Endodermal cell (in vitro differentiated cells): Measurements from ENCODE around the gene DLK1. TPM values are rescaled to one million over a fixed set of nuclear protein-coding genes. Genes with fewer than 3 reads are reported as not detected.
A peak's percentile ranks its signal among the peaks of the same experiment; 100 is the strongest.

Experiments
- DNase-seq: peaks from one replicate; pipeline ENCODE4 v3.0.0-alpha.2; 2017
- H3K27ac ChIP-seq: 2 replicates; pipeline ENCODE4 v1.5.1; 2013; ENCODE audit warnings: mild to moderate bottlenecking, low read depth, low read length, moderate library complexity
- H3K27me3 ChIP-seq: 2 replicates; pipeline ENCODE4 v1.6.1; 2013; ENCODE audit warnings: mild to moderate bottlenecking, low read length, moderate library complexity; ENCODE audit not compliant: insufficient read depth, control insufficient read depth, poor library complexity, severe bottlenecking
- H3K36me3 ChIP-seq: 2 replicates; pipeline ENCODE4 v1.7.0; 2013; ENCODE audit warnings: mild to moderate bottlenecking, low read length, moderate library complexity; ENCODE audit not compliant: control insufficient read depth, insufficient read depth
- H3K4me1 ChIP-seq: one replicate; pipeline ENCODE4 v1.7.0; 2013; ENCODE audit warnings: low read length; ENCODE audit not compliant: control insufficient read depth, insufficient read depth
- H3K4me3 ChIP-seq: 2 replicates; pipeline ENCODE4 v1.5.1; 2013; ENCODE audit warnings: mild to moderate bottlenecking, low read length, moderate library complexity
- H3K9ac ChIP-seq: 2 replicates; pipeline ENCODE4 v1.6.1; 2013; ENCODE audit warnings: mild to moderate bottlenecking, low read length, moderate library complexity; ENCODE audit not compliant: poor library complexity, severe bottlenecking; ENCODE audit errors: extremely low read depth
- H3K9me3 ChIP-seq: 2 replicates; pipeline ENCODE4 v1.6.1; 2013; ENCODE audit warnings: mild to moderate bottlenecking, low read length, moderate library complexity; ENCODE audit not compliant: control insufficient read depth
- H3K27ac Mint-ChIP-seq: 2 replicates; pipeline ENCODE4 v1.8.0; 2020; ENCODE audit warnings: mixed read lengths
- H3K27me3 Mint-ChIP-seq: 2 replicates; pipeline ENCODE4 v1.8.0; 2021; ENCODE audit warnings: mild to moderate bottlenecking, mixed read lengths; ENCODE audit not compliant: insufficient read depth
- H3K36me3 Mint-ChIP-seq: 2 replicates; pipeline ENCODE4 v1.8.0; 2020; ENCODE audit warnings: low read depth, mixed read lengths
- H3K4me1 Mint-ChIP-seq: 2 replicates; pipeline ENCODE4 v1.8.0; 2020; ENCODE audit warnings: mixed read lengths
- H3K4me3 Mint-ChIP-seq: 2 replicates; pipeline ENCODE4 v1.8.0; 2020; ENCODE audit warnings: mild to moderate bottlenecking, moderate library complexity, mixed read lengths
- H3K9me3 Mint-ChIP-seq: 2 replicates; pipeline ENCODE4 v1.8.0; 2020; ENCODE audit warnings: mild to moderate bottlenecking, mixed read lengths
- WGBS, 2 experiments: methylation state at CpG; one replicate each; pipeline versions ENCODE4 v1.1.5 to v1.1.7; 2013; ENCODE audit warnings: missing lambda C conversion rate in 2 of 2, mixed read lengths in 1 of 2; ENCODE audit not compliant: insufficient coverage in 1 of 2, insufficient read length in 1 of 2; 5-methylcytosine and 5-hydroxymethylcytosine counted together
- total RNA-seq, 2 donors: library from RNA; stranded (reverse); fragmentation: NEBNext Ultra II Directional in 1 of 2; extraction: Animal tissue kit (Norgen Biotek cat#: 25700) in 1 of 2; gene quantifications; 2 replicates in 1 of 2; 3 replicates in 1 of 2; pipeline ENCODE4 v1.2.1, GENCODE V29; 2021
- TF ChIP-seq, protein P1 (sequence below): fragments of 200-600 bp; sonication (generic); conservative IDR thresholded peaks from 2 replicates; pipeline ENCODE4 v1.5.0; 2021; ENCODE audit warnings: antibody characterized with exemption, mild to moderate bottlenecking

DLK1 gene
- total RNA-seq, 2 donors from 2014 or later: 78.3 to 117 TPM

DNA sequence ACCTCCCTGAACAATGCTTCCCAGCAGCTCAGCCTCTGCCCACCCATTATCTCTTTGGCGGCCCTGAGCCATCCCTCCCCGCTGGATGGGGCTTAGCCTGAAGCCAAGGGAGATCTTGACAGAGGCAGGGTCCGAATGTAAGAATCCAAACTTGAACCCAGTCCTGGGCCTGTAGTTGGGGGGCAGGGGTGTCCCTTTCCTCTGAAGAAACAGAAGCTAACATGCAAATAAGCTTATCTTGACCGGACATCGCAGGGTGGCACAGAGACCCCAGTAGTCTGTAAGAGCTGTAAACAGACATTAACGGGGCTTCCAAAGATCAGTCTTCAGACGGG, 6.0 kb downstream of the DLK1 start:
- H3K27ac Mint-ChIP-seq: no peak overlapping the region
- H3K4me3 ChIP-seq: no peak overlapping the region
- H3K9me3 ChIP-seq: no peaks in the 10 kb centered on the region
- H3K9ac ChIP-seq: no peak overlapping the region
- H3K36me3 ChIP-seq: no peaks in the 10 kb centered on the region
- TF ChIP-seq, protein P1, sequence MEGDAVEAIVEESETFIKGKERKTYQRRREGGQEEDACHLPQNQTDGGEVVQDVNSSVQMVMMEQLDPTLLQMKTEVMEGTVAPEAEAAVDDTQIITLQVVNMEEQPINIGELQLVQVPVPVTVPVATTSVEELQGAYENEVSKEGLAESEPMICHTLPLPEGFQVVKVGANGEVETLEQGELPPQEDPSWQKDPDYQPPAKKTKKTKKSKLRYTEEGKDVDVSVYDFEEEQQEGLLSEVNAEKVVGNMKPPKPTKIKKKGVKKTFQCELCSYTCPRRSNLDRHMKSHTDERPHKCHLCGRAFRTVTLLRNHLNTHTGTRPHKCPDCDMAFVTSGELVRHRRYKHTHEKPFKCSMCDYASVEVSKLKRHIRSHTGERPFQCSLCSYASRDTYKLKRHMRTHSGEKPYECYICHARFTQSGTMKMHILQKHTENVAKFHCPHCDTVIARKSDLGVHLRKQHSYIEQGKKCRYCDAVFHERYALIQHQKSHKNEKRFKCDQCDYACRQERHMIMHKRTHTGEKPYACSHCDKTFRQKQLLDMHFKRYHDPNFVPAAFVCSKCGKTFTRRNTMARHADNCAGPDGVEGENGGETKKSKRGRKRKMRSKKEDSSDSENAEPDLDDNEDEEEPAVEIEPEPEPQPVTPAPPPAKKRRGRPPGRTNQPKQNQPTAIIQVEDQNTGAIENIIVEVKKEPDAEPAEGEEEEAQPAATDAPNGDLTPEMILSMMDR: no peak
- peaks cover 18% of the 10 kb centered on the region for H3K27me3 Mint-ChIP-seq
- peaks cover 20% of the 10 kb centered on the region for H3K4me1 Mint-ChIP-seq
- H3K9me3 Mint-ChIP-seq: no peaks in the 10 kb centered on the region
- no peaks in the 10 kb centered on the region for H3K4me1 ChIP-seq
- no peak overlapping the region for H3K4me3 Mint-ChIP-seq
- H3K27me3 ChIP-seq: peaks cover 14% of the 10 kb centered on the region
- no peak for DNase-seq
- peaks cover 14% of the 10 kb centered on the region for H3K36me3 Mint-ChIP-seq
- H3K27ac ChIP-seq: no peak overlapping the region
- WGBS, 2 experiments: 92 to 94% methylated on average over 4 to 7 of the region's 7 CpGs

DNA sequence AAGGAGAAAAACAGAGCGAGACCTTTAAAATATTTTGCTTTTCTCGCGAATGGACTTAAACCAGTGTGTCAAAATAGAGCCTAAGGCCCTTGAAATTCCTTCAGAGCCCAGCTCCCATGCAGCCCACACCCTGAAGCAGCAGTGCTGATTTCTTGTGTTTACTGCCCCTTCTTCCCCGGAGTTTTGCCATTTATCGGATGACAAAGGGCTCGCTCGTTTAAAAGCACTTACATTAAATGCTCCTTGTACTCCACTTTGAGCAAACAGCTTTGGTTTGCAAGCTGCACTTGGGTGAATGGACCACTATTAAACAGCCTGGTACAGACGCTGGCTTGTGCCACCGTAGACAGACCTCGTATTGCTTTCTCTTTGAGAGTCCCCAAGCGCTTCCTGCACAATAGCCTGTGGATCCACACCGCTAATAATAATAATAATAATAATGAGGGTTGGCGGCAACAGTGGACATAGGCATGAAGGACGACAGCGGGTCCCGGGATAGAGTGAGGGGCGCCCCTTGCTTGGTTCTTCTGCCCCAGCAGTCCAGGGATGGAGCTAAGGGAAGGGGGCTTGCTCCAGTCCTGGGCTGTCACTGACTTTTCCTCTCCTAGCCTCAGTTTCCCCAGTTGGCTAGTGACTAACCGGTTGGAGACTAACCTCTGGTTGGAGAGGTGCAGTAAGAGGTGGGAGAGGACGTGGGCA, 6.6 kb downstream of the DLK1 start:
- Histone ChIP-seq H3K36me3 (no peaks in the 10 kb centered on the region), H3K27ac (no peak overlapping the region), H3K4me1 (no peaks in the 10 kb centered on the region), H3K9me3 (no peaks in the 10 kb centered on the region), H3K27me3 (peaks cover 9% of the 10 kb centered on the region), H3K4me3 (no peak overlapping the region), H3K9ac (no peak overlapping the region)
- no peaks in the 10 kb centered on the region for H3K9me3 Mint-ChIP-seq
- no peak overlapping the region for H3K27ac Mint-ChIP-seq
- peaks cover 12% of the 10 kb centered on the region for H3K27me3 Mint-ChIP-seq
- no peak overlapping the region for H3K4me3 Mint-ChIP-seq
- 76 to 91% methylated on average over 13 to 18 of the region's 19 CpGs for WGBS, 2 experiments
- peaks cover 16% of the 10 kb centered on the region for H3K4me1 Mint-ChIP-seq
- peaks cover 14% of the 10 kb centered on the region for H3K36me3 Mint-ChIP-seq
- TF ChIP-seq, protein P1: no peak
- DNase-seq: no peak

DNA sequence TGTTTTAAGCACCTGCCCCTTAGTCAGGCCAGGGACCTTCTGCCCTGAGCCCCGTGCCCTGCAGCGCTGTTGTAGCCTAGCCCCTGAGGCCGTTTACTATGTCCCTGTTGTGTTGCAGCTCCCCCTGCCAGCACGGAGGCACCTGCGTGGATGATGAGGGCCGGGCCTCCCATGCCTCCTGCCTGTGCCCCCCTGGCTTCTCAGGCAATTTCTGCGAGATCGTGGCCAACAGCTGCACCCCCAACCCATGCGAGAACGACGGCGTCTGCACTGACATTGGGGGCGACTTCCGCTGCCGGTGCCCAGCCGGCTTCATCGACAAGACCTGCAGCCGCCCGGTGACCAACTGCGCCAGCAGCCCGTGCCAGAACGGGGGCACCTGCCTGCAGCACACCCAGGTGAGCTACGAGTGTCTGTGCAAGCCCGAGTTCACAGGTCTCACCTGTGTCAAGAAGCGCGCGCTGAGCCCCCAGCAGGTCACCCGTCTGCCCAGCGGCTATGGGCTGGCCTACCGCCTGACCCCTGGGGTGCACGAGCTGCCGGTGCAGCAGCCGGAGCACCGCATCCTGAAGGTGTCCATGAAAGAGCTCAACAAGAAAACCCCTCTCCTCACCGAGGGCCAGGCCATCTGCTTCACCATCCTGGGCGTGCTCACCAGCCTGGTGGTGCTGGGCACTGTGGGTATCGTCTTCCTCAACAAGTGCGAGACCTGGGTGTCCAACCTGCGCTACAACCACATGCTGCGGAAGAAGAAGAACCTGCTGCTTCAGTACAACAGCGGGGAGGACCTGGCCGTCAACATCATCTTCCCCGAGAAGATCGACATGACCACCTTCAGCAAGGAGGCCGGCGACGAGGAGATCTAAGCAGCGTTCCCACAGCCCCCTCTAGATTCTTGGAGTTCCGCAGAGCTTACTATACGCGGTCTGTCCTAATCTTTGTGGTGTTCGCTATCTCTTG, 7.6 kb downstream of the DLK1 start:
- Histone ChIP-seq H3K36me3 (no peaks in the 10 kb centered on the region), H3K9ac (no peak overlapping the region), H3K27me3 (peaks cover 4% of the 10 kb centered on the region), H3K4me3 (no peak overlapping the region), H3K9me3 (no peaks in the 10 kb centered on the region), H3K4me1 (no peaks in the 10 kb centered on the region), H3K27ac (no peak overlapping the region)
- Mint-ChIP-seq H3K27ac (no peak overlapping the region), H3K27me3 (peaks cover 4% of the 10 kb centered on the region), H3K4me1 (peaks cover 10% of the 10 kb centered on the region), H3K9me3 (no peaks in the 10 kb centered on the region), H3K36me3 (peaks cover 14% of the 10 kb centered on the region), H3K4me3 (no peak overlapping the region)
- 93 to 95% methylated on average over 37 to 52 of the region's 52 CpGs for WGBS, 2 experiments
- TF ChIP-seq, protein P1: no peak
- peak; percentile 44 for DNase-seq
